T-helper 17 cell (primary cell): ENCODE data around the gene CDH4. TPM values are rescaled to one million over a fixed set of nuclear protein-coding genes. Genes with fewer than 3 reads are reported as not detected.
"Not testable (repeated sequence)": the region's sequence is repeated elsewhere in the genome, so short reads cannot be mapped to it uniquely, and the experiment has no call there.

ENCODE experiments used
- ATAC-seq: fragments of 150-1000 bp; cut with Tn5 transposase; 2 replicates; pipeline ENCODE4 v1.10.0; 2021; ENCODE audit warnings: mild to moderate bottlenecking, moderate library complexity
- DNase-seq, 3 donors: peaks; one replicate each; pipeline versions ENCODE4 v3.0.0 to v3.0.0-alpha.2; 2020 to 2021
- H3K9me3 ChIP-seq: one replicate; pipeline ENCODE4 v1.7.0; 2013; ENCODE audit warnings: low read length, mild to moderate bottlenecking; ENCODE audit not compliant: control insufficient read depth, poor library complexity, severe bottlenecking
- H3K27ac Mint-ChIP-seq: one replicate; pipeline ENCODE4 v1.8.0; 2022; ENCODE audit warnings: mild to moderate bottlenecking, moderate library complexity, mixed read lengths
- H3K27me3 Mint-ChIP-seq: one replicate; pipeline ENCODE4 v1.8.0; 2022; ENCODE audit warnings: mixed read lengths
- H3K36me3 Mint-ChIP-seq: one replicate; pipeline ENCODE4 v1.8.0; 2022; ENCODE audit warnings: low read depth, mixed read lengths
- H3K4me1 Mint-ChIP-seq: one replicate; pipeline ENCODE4 v1.8.0; 2022; ENCODE audit warnings: mild to moderate bottlenecking, mixed read lengths
- H3K4me3 Mint-ChIP-seq: one replicate; pipeline ENCODE4 v1.8.0; 2022; ENCODE audit warnings: mild to moderate bottlenecking, moderate library complexity, mixed read lengths
- total RNA-seq, 4 donors: library from RNA in 2 of 4; stranded (reverse) in 2 of 4; gene quantifications; one replicate each; pipeline ENCODE4 v1.2.3 and lab custom pipeline; 2022 to 2026

The CDH4 gene
- total RNA-seq, 2 donors from 2014 or later = 0.55 to 0.67 TPM

DNA sequence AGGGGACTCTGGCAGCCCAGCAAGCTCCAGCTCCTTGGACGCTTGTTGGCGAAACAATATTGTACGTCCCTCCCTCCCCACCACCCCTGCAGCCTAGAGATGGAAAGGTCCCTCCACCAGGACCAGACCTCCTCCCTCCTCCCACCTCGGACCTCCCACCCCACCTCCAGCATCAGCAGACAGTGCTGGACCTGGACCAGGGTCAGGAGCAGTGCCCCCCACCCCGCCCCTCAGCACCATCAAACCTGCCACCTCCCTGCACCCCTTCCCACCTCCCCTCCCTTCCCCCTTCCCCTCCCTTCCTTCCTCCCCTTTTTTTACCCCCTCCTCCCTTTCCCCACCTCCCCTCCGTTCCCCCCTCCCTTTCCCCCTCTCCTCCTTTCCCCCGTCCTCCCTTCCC, 715.2 kb downstream of the CDH4 start:
- no peak for DNase-seq
- Mint-ChIP-seq H3K27me3 (peaks cover 15% of the 10 kb centered on the region), H3K4me3 (no peak overlapping the region), H3K4me1 (no peaks in the 10 kb centered on the region), H3K36me3 (no peaks in the 10 kb centered on the region), H3K27ac (no peak overlapping the region)
- ATAC-seq = no peak
- no peaks in the 10 kb centered on the region for H3K9me3 ChIP-seq

- ATAC-seq = no peak
- H3K4me3 Mint-ChIP-seq = no peak overlapping the region
- no peaks in the 10 kb centered on the region for H3K4me1 Mint-ChIP-seq
- no peaks in the 10 kb centered on the region for H3K9me3 ChIP-seq
- no peak for DNase-seq
- H3K36me3 Mint-ChIP-seq = peaks cover 3% of the 10 kb centered on the region
- peaks cover 15% of the 10 kb centered on the region for H3K27me3 Mint-ChIP-seq
- H3K27ac Mint-ChIP-seq = no peak overlapping the region
These were observed 716.2 kb downstream of the CDH4 start for GRCh38 chr20:61968036-61968810.

DNA sequence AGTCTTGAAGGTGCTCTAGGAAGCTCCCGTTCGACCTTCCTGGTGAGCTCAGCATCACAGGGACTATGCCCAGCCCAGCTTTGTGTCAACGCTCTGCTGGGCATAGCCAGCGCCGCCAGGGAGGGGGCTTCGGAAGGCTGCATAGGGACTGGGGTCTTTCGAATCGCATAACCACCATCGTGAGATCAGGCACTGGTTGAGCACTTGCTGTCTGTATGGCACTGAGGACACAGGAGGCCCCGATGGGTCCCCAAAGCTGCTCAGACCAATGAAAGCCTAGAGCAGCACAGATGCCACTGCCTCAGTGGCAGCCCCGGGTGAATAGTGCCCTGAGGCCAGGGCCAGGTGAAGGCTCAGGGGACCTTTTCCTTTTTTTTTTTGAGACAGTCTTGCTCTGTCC, 716.9 kb downstream of the CDH4 start:
- DNase-seq = no peak
- H3K36me3 Mint-ChIP-seq = peaks cover 6% of the 10 kb centered on the region

GRCh38 chr20:61969806-61970205, 717.7 kb downstream of the CDH4 start:
- H3K4me1 Mint-ChIP-seq = no peaks in the 10 kb centered on the region
- H3K4me3 Mint-ChIP-seq = no peak overlapping the region
- H3K27me3 Mint-ChIP-seq = peaks cover 15% of the 10 kb centered on the region
- ATAC-seq (no peak), DNase-seq (no peak)
- H3K27ac Mint-ChIP-seq = no peak overlapping the region
- H3K36me3 Mint-ChIP-seq = peaks cover 8% of the 10 kb centered on the region
- H3K9me3 ChIP-seq = no peaks in the 10 kb centered on the region

More for the DNA sequence above, 716.9 kb downstream of the CDH4 start:
- peaks cover 15% of the 10 kb centered on the region for H3K27me3 Mint-ChIP-seq
- no peak for ATAC-seq
- H3K4me3 Mint-ChIP-seq = no peak overlapping the region
- no peaks in the 10 kb centered on the region for H3K9me3 ChIP-seq
- no peak overlapping the region for H3K27ac Mint-ChIP-seq
- no peaks in the 10 kb centered on the region for H3K4me1 Mint-ChIP-seq

DNA sequence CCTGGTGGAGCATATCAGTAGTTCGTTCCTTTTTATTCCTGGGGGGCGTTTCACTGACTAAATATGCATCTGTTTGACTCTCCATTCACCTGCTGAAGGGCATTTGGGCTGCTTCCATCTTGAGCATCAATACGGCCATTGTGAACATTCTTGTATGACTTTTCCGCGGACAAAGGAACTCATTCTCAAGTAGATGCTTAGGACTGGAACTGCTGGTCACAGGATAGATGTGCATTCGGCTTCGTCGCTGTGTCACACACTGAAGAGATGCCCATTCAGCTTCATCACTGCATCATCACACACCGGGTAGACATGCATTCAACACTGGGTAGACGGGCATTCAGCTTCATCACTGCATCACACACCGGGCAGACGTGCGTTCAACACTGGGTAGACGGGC, 718.3 kb downstream of the CDH4 start:
- no peak overlapping the region for H3K4me3 Mint-ChIP-seq
- no peaks in the 10 kb centered on the region for H3K9me3 ChIP-seq
- H3K36me3 Mint-ChIP-seq = peaks cover 8% of the 10 kb centered on the region
- no peak for ATAC-seq
- no peak for DNase-seq
- peaks cover 15% of the 10 kb centered on the region for H3K27me3 Mint-ChIP-seq
- H3K27ac Mint-ChIP-seq = no peak overlapping the region
- H3K4me1 Mint-ChIP-seq = no peaks in the 10 kb centered on the region

- H3K4me3 Mint-ChIP-seq, H3K36me3 Mint-ChIP-seq, H3K4me1 Mint-ChIP-seq, ATAC-seq, H3K27ac Mint-ChIP-seq, H3K9me3 ChIP-seq, DNase-seq: not testable (repeated sequence)
- H3K27me3 Mint-ChIP-seq = peaks cover 12% of the 10 kb centered on the region
These were observed 719.5 kb downstream of the CDH4 start for GRCh38 chr20:61971595-61971994.

GRCh38 chr20:61972636-61973508, 720.8 kb downstream of the CDH4 start:
- DNase-seq (no peak), ATAC-seq (no peak)
- peaks cover 10% of the 10 kb centered on the region for H3K36me3 Mint-ChIP-seq
- H3K9me3 ChIP-seq = no peaks in the 10 kb centered on the region
- no peak overlapping the region for H3K4me3 Mint-ChIP-seq
- H3K27ac Mint-ChIP-seq = no peak overlapping the region
- peaks cover 7% of the 10 kb centered on the region for H3K27me3 Mint-ChIP-seq
- no peaks in the 10 kb centered on the region for H3K4me1 Mint-ChIP-seq

GRCh38 chr20:61973515-61974356, 721.7 kb downstream of the CDH4 start:
- Mint-ChIP-seq H3K27ac (no peak overlapping the region), H3K4me3 (no peak overlapping the region), H3K36me3 (peaks cover 10% of the 10 kb centered on the region), H3K27me3 (no peaks in the 10 kb centered on the region), H3K4me1 (no peaks in the 10 kb centered on the region)
- ATAC-seq (no peak), DNase-seq (no peak)
- H3K9me3 ChIP-seq = no peaks in the 10 kb centered on the region

- Mint-ChIP-seq H3K36me3 (peaks cover 10% of the 10 kb centered on the region), H3K27ac (no peak overlapping the region), H3K4me1 (no peaks in the 10 kb centered on the region), H3K4me3 (no peak overlapping the region), H3K27me3 (no peaks in the 10 kb centered on the region)
- no peaks in the 10 kb centered on the region for H3K9me3 ChIP-seq
- DNase-seq (no peak), ATAC-seq (no peak)
These were observed 722.2 kb downstream of the CDH4 start for GRCh38 chr20:61974357-61974665.

- ATAC-seq = no peak
- Mint-ChIP-seq H3K27ac (no peak overlapping the region), H3K27me3 (no peaks in the 10 kb centered on the region), H3K36me3 (peaks cover 10% of the 10 kb centered on the region), H3K4me3 (no peak overlapping the region), H3K4me1 (no peaks in the 10 kb centered on the region)
- no peaks in the 10 kb centered on the region for H3K9me3 ChIP-seq
- DNase-seq = no peak
These were observed 723.5 kb downstream of the CDH4 start for GRCh38 chr20:61975407-61976129.

DNA sequence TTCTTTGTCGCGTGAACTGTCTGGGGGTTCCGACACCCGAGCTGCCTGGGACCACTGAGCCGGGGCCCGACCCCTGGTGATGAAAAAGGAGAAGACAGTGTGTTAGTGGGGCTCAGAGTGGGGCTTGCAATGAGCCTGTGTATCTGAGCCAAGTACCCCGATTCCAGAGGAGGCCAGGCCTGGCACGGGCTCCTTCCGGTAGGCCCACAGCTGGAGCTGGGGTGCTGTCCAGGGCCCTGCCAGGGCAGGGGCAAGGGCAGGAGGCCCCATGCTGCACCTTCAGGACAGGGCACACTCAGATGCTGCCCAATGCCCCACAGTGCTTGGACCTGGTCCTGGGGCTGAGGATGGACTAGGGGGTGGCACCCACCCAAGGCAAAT, 724.2 kb downstream of the CDH4 start:
- DNase-seq (no peak), ATAC-seq (no peak)
- Mint-ChIP-seq H3K4me3 (no peak overlapping the region), H3K27ac (no peak overlapping the region), H3K36me3 (peaks cover 10% of the 10 kb centered on the region), H3K4me1 (peaks cover 2% of the 10 kb centered on the region), H3K27me3 (no peaks in the 10 kb centered on the region)
- H3K9me3 ChIP-seq = no peaks in the 10 kb centered on the region

GRCh38 chr20:61976644-61977418, 724.8 kb downstream of the CDH4 start:
- Mint-ChIP-seq H3K27ac (no peak overlapping the region), H3K4me1 (peaks cover 5% of the 10 kb centered on the region), H3K36me3 (peaks cover 10% of the 10 kb centered on the region), H3K27me3 (no peaks in the 10 kb centered on the region), H3K4me3 (no peak overlapping the region)
- H3K9me3 ChIP-seq = no peaks in the 10 kb centered on the region
- DNase-seq (no peak), ATAC-seq (no peak)
